Measurements from ENCODE around the gene CENPU. TPM values are rescaled to one million over a fixed set of nuclear protein-coding genes. Genes with fewer than 3 reads are reported as not detected.

Gene CENPU
- total RNA-seq, 1 experiment from 2014 or later = 47.7 TPM

- Histone ChIP-seq H3K4me1 (replicated peaks; ENCODE audit: insufficient read depth) (peaks cover 15% of the 10 kb centered on the region), H3K9me3 (ENCODE audit: insufficient read depth, low read depth) (no peaks in the 10 kb centered on the region), H4K20me1 (ENCODE audit: insufficient read depth) (no peaks in the 10 kb centered on the region; the same call in 1 of the 2 replicates), H3K9me2 (ENCODE audit: insufficient read depth) (no peaks in the 10 kb centered on the region), H3K79me2 (ENCODE audit: low read depth) (peaks cover 24% of the 10 kb centered on the region), H3K4me3 (no peak overlapping the region), H3K36me3 (ENCODE audit: low read depth) (no peaks in the 10 kb centered on the region), H3K27me3 (ENCODE audit: insufficient read depth, low read depth) (no peaks in the 10 kb centered on the region), H3F3A (ENCODE audit: insufficient read depth, low read depth) (no peaks in the 10 kb centered on the region), H2AFZ (no peak overlapping the region), H3K4me2 (no peak overlapping the region), H3K27ac (no peak overlapping the region)
- BruUV-seq (replicated peaks) = no TSS peak
- ChIA-PET POLR2A (ENCODE audit: unreplicated experiment) (no interaction called here), CTCF (no interaction called here)
- DNase-seq = no peak
- no peak for TF ChIP-seq CTCF (conservative IDR thresholded peaks at IDR 0.05)
- no peak for TF ChIP-seq EZH2 (IDR thresholded peaks at IDR 0.05; ENCODE audit: low read depth)
- intact Hi-C loops (cut with micrococcal nuclease; ENCODE audit: unreplicated experiment) = loop anchor here (5.0 kb wide), 1 partner anchor 95 kb away; no protein-coding TSS in a partner anchor
Measured at GRCh38 chr4:184651899-184652298, 82.0 kb downstream of the CENPU start.

GRCh38 chr4:184649971-184650855, 83.7 kb downstream of the CENPU start:
- Histone ChIP-seq H3K27me3 (ENCODE audit: insufficient read depth, low read depth) (no peaks in the 10 kb centered on the region), H3K4me3 (peak overlapping the region; percentile 68), H3K9me2 (ENCODE audit: insufficient read depth) (no peaks in the 10 kb centered on the region), H3K4me1 (replicated peaks; ENCODE audit: insufficient read depth) (peaks cover 20% of the 10 kb centered on the region), H3K79me2 (ENCODE audit: low read depth) (peaks cover 41% of the 10 kb centered on the region), H3K9me3 (ENCODE audit: insufficient read depth, low read depth) (no peaks in the 10 kb centered on the region), H3K27ac (peak overlapping the region; percentile 32; the same call in 1 of the 2 replicates), H4K20me1 (ENCODE audit: insufficient read depth) (no peaks in the 10 kb centered on the region; the same call in 1 of the 2 replicates), H2AFZ (peak overlapping the region; percentile 74), H3K36me3 (ENCODE audit: low read depth) (no peaks in the 10 kb centered on the region), H3F3A (ENCODE audit: insufficient read depth, low read depth) (no peaks in the 10 kb centered on the region), H3K4me2 (peak overlapping the region; percentile 75)
- intact Hi-C loops (cut with micrococcal nuclease; ENCODE audit: unreplicated experiment) = loop anchor here (1.0 to 10.0 kb wide), 9 partner anchors 53 to 384 kb away; partner anchors contain the start of gene IRF2
- peak in 1 of 2 experiments; percentile 29 for DNase-seq
- POLR2A ChIA-PET (ENCODE audit: unreplicated experiment) = interaction anchor here (0.6 to 1.0 kb wide), 7 partner anchors 14 to 1467 kb away, joined by 5 to 25 read pairs (median 12); no protein-coding TSS in a partner anchor
- no peak for TF ChIP-seq EZH2 (IDR thresholded peaks at IDR 0.05; ENCODE audit: low read depth)
- no peak for TF ChIP-seq CTCF (conservative IDR thresholded peaks at IDR 0.05)
- CTCF ChIA-PET = interaction anchor here (0.6 to 1.0 kb wide), 3 partner anchors 54 to 386 kb away, joined by 3 to 7 read pairs (median 3); no protein-coding TSS in a partner anchor
- TSS peak; percentile 91 for BruUV-seq (replicated peaks)
